BLaER1 treated with 17β-estradiol and CSF1 and Interleukin-3, amounts not matched to agents 10 nM and 100 nM (cell line): Measurements from ENCODE around the gene NAMPT.

Experiments used
- H3K27ac ChIP-seq, 11 experiments: shearing (Covaris generic); formaldehyde crosslinking; 2 replicates each; pipeline ENCODE4 v1.8.1; 2022
- H3K27me3 ChIP-seq, 11 experiments: shearing (Covaris generic); formaldehyde crosslinking; 2 replicates each; pipeline ENCODE4 v1.8.1; 2022
- H3K36me3 ChIP-seq, 11 experiments: shearing (Covaris generic); formaldehyde crosslinking; 2 replicates each; pipeline ENCODE4 v1.8.1; 2022
- H3K4me1 ChIP-seq, 10 experiments: shearing (Covaris generic); formaldehyde crosslinking; 2 replicates each; pipeline ENCODE4 v1.8.1; 2022
- H3K4me2 ChIP-seq, 11 experiments: shearing (Covaris generic); formaldehyde crosslinking; 2 replicates each; pipeline ENCODE4 v1.8.1; 2022
- H3K4me3 ChIP-seq, 10 experiments: shearing (Covaris generic); formaldehyde crosslinking; 2 replicates each; pipeline ENCODE4 v1.8.1; 2022
- H3K9ac ChIP-seq, 11 experiments: shearing (Covaris generic); formaldehyde crosslinking; 2 replicates each; pipeline ENCODE4 v1.8.1; 2022
- H3K9me3 ChIP-seq, 11 experiments: shearing (Covaris generic); formaldehyde crosslinking; replicated peaks in 1 of 11; 2 replicates each; pipeline ENCODE4 v1.8.1; 2022
- H4K20me1 ChIP-seq, 11 experiments: shearing (Covaris generic); formaldehyde crosslinking; 2 replicates each; pipeline ENCODE4 v1.8.1; 2022
- Cebpa-rat ChIP-seq, 11 experiments: shearing (Covaris generic); IDR thresholded peaks; 2 replicates each; pipeline ENCODE4 v1.8.1; 2022

NAMPT gene

GRCh38 chr7:106273009-106273668 lies 11.6 kb downstream of the NAMPT start:
- Histone ChIP-seq H3K9me3 (no peaks in the 10 kb centered on the region), H3K4me2 (peak overlapping the region in 2 of 11 experiments; percentile 54 to 94; a peak in 4 of 22 replicates), H3K9ac (peak overlapping the region in 2 of 11 experiments; percentile 20 to 52; a peak in 3 of 22 replicates), H3K36me3 (peaks cover 80 to 100% (median 97%) of the 10 kb centered on the region in 11 experiments), H4K20me1 (peaks cover 0 to 100% (median 22%) of the 10 kb centered on the region in 11 experiments; a peak in 15 of 22 replicates), H3K4me3 (no peak overlapping the region), H3K27me3 (no peaks in the 10 kb centered on the region), H3K27ac (peak overlapping the region in 1 of 11 experiments; percentile 26; a peak in 2 of 22 replicates), H3K4me1 (peaks cover 0 to 70% (median 0%) of the 10 kb centered on the region in 10 experiments; a peak in 6 of 20 replicates)
- TF ChIP-seq Cebpa-rat (IDR thresholded peaks at IDR 0.05), result no peak

GRCh38 chr7:106270122-106270977 lies 14.4 kb downstream of the NAMPT start:
- H3K4me2 ChIP-seq, result peak overlapping the region in 2 of 11 experiments; percentile 9 to 22; a peak in 2 of 22 replicates
- H3K4me1 ChIP-seq, result peaks cover 0 to 56% (median 0%) of the 10 kb centered on the region in 10 experiments; a peak in 6 of 20 replicates
- no peak overlapping the region for H3K4me3 ChIP-seq
- H4K20me1 ChIP-seq, result peaks cover 0 to 100% (median 5%) of the 10 kb centered on the region in 11 experiments; a peak in 9 of 22 replicates
- peak overlapping the region in 2 of 11 experiments; percentile 5 to 7; a peak in 2 of 22 replicates for H3K27ac ChIP-seq
- peak overlapping the region in 2 of 11 experiments; percentile 15 to 51; a peak in 3 of 22 replicates for H3K9ac ChIP-seq
- H3K27me3 ChIP-seq, result no peaks in the 10 kb centered on the region
- peaks cover 90 to 100% (median 98%) of the 10 kb centered on the region in 11 experiments for H3K36me3 ChIP-seq
- H3K9me3 ChIP-seq, result no peaks in the 10 kb centered on the region
- TF ChIP-seq Cebpa-rat (IDR thresholded peaks at IDR 0.05), result no peak

- Histone ChIP-seq H3K4me3 (no peak overlapping the region), H3K4me1 (peaks cover 0 to 50% (median 0%) of the 10 kb centered on the region in 10 experiments; a peak in 6 of 20 replicates), H3K27ac (peak overlapping the region in 1 of 11 experiments; percentile 7; a peak in 1 of 22 replicates), H3K9me3 (no peaks in the 10 kb centered on the region), H3K4me2 (peak overlapping the region in 1 of 11 experiments; percentile 9; a peak in 1 of 22 replicates), H3K36me3 (peaks cover 92 to 100% (median 98%) of the 10 kb centered on the region in 11 experiments), H3K9ac (peak overlapping the region in 2 of 11 experiments; percentile 15 to 51; a peak in 1 of 22 replicates), H3K27me3 (no peaks in the 10 kb centered on the region), H4K20me1 (peaks cover 0 to 100% (median 4%) of the 10 kb centered on the region in 11 experiments; a peak in 9 of 22 replicates)
- no peak for TF ChIP-seq Cebpa-rat (IDR thresholded peaks at IDR 0.05)
Observed at GRCh38 chr7:106269254-106269961, 15.4 kb downstream of the NAMPT start.

- no peak for TF ChIP-seq Cebpa-rat (IDR thresholded peaks at IDR 0.05)
- H3K4me1 ChIP-seq, result peaks cover 0 to 39% (median 11%) of the 10 kb centered on the region in 10 experiments; a peak in 16 of 20 replicates
- no peak overlapping the region for H3K4me3 ChIP-seq
- peak overlapping the region in 1 of 11 experiments; percentile 11; a peak in 1 of 22 replicates for H3K4me2 ChIP-seq
- no peak overlapping the region for H3K27ac ChIP-seq
- H4K20me1 ChIP-seq, result peaks cover 0 to 100% (median 5%) of the 10 kb centered on the region in 11 experiments; a peak in 11 of 22 replicates
- no peak overlapping the region for H3K9ac ChIP-seq
- no peaks in the 10 kb centered on the region for H3K9me3 ChIP-seq
- no peaks in the 10 kb centered on the region for H3K27me3 ChIP-seq
- H3K36me3 ChIP-seq, result peaks cover 69 to 100% (median 90%) of the 10 kb centered on the region in 11 experiments
Observed at GRCh38 chr7:106265133-106265532, 19.6 kb downstream of the NAMPT start.

GRCh38 chr7:106262221-106262881 lies 22.4 kb downstream of the NAMPT start:
- peaks cover 0 to 42% (median 18%) of the 10 kb centered on the region in 10 experiments; a peak in 17 of 20 replicates for H3K4me1 ChIP-seq
- peaks cover 71 to 100% (median 89%) of the 10 kb centered on the region in 11 experiments for H3K36me3 ChIP-seq
- peaks cover 0 to 100% (median 9%) of the 10 kb centered on the region in 11 experiments; a peak in 12 of 22 replicates for H4K20me1 ChIP-seq
- no peak overlapping the region; a peak in 1 of 22 replicates for H3K9ac ChIP-seq
- H3K9me3 ChIP-seq, result no peaks in the 10 kb centered on the region
- H3K4me2 ChIP-seq, result peak overlapping the region in 1 of 11 experiments; percentile 20; a peak in 1 of 22 replicates
- H3K27me3 ChIP-seq, result no peaks in the 10 kb centered on the region
- H3K4me3 ChIP-seq, result no peak overlapping the region
- no peak for TF ChIP-seq Cebpa-rat (IDR thresholded peaks at IDR 0.05)
- H3K27ac ChIP-seq, result peak overlapping the region in 1 of 11 experiments; percentile 27; a peak in 1 of 22 replicates

GRCh38 chr7:106260136-106260561 lies 24.6 kb downstream of the NAMPT start:
- Histone ChIP-seq H3K4me1 (peaks cover 0 to 30% (median 18%) of the 10 kb centered on the region in 10 experiments; a peak in 16 of 20 replicates), H3K36me3 (peaks cover 66 to 100% (median 87%) of the 10 kb centered on the region in 11 experiments), H3K4me2 (peak overlapping the region in 7 of 11 experiments; percentile 30 to 58 (median 37); a peak in 15 of 22 replicates), H3K9ac (peak overlapping the region in 1 of 11 experiments; percentile 8; a peak in 1 of 22 replicates), H3K4me3 (no peak overlapping the region), H3K9me3 (no peaks in the 10 kb centered on the region), H3K27me3 (no peaks in the 10 kb centered on the region), H4K20me1 (peaks cover 0 to 100% (median 9%) of the 10 kb centered on the region in 11 experiments; a peak in 12 of 22 replicates), H3K27ac (peak overlapping the region in 1 of 11 experiments; percentile 36; a peak in 1 of 22 replicates)
- no peak for TF ChIP-seq Cebpa-rat (IDR thresholded peaks at IDR 0.05)

- no peak for TF ChIP-seq Cebpa-rat (IDR thresholded peaks at IDR 0.05)
- Histone ChIP-seq H3K27ac (no peak overlapping the region), H4K20me1 (peaks cover 0 to 100% (median 9%) of the 10 kb centered on the region in 11 experiments; a peak in 12 of 22 replicates), H3K4me2 (no peak overlapping the region), H3K27me3 (no peaks in the 10 kb centered on the region), H3K9ac (no peak overlapping the region), H3K4me3 (no peak overlapping the region), H3K9me3 (no peaks in the 10 kb centered on the region), H3K36me3 (peaks cover 65 to 100% (median 87%) of the 10 kb centered on the region in 11 experiments), H3K4me1 (peaks cover 0 to 29% (median 18%) of the 10 kb centered on the region in 10 experiments; a peak in 16 of 20 replicates)
Observed at GRCh38 chr7:106258789-106259188, 26.0 kb downstream of the NAMPT start.
